ENCODE results near the gene MAP4K3.

DNA sequence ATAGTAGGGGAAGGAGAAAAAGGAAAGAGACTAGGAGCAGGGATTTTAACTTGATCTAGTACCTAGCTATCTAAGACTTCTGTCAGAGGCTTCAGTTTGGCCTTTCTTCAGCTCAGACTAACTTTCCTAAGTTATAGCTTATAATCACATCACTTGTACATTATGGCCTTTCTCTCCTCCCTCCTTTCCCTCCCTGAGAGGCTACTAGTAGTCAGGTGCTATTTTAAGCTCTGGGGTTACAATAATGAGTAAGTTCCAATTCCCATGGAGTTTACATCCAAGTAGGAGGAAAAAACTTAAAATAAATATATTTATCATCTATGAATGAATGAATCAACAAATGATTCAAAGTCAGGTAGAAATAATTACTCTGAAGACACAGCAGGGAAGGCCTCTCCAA lies 102.6 kb downstream of the MAP4K3 start:
- no peak for TF ChIP-seq POLR2A (IDR thresholded peaks at IDR 0.05)
- TF ChIP-seq, protein P1, sequence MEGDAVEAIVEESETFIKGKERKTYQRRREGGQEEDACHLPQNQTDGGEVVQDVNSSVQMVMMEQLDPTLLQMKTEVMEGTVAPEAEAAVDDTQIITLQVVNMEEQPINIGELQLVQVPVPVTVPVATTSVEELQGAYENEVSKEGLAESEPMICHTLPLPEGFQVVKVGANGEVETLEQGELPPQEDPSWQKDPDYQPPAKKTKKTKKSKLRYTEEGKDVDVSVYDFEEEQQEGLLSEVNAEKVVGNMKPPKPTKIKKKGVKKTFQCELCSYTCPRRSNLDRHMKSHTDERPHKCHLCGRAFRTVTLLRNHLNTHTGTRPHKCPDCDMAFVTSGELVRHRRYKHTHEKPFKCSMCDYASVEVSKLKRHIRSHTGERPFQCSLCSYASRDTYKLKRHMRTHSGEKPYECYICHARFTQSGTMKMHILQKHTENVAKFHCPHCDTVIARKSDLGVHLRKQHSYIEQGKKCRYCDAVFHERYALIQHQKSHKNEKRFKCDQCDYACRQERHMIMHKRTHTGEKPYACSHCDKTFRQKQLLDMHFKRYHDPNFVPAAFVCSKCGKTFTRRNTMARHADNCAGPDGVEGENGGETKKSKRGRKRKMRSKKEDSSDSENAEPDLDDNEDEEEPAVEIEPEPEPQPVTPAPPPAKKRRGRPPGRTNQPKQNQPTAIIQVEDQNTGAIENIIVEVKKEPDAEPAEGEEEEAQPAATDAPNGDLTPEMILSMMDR (IDR thresholded peaks at IDR 0.05), result no peak
